GM23248 (cell line): Measurements from ENCODE around the gene PIH1D2. TPM values are rescaled to one million over a fixed set of nuclear protein-coding genes. Genes with fewer than 3 reads are reported as not detected.
A peak's percentile ranks its signal among the peaks of the same experiment; 100 is the strongest.

Source experiments
- DNase-seq: peaks from one replicate; pipeline ENCODE4 v3.0.0-alpha.2; 2015
- H2AFZ ChIP-seq: fragments of 200-600 bp; sonication (generic); 2 replicates; pipeline ENCODE4 v1.6.1; 2016; ENCODE audit warnings: antibody characterized with exemption
- H3F3A ChIP-seq: fragments of 200-600 bp; sonication (generic); 2 replicates; pipeline ENCODE4 v1.6.1; 2016; ENCODE audit warnings: mild to moderate bottlenecking, antibody characterized with exemption, mixed run types; ENCODE audit not compliant: insufficient read depth
- H3K27ac ChIP-seq: fragments of 200-600 bp; sonication (generic); 2 replicates; pipeline ENCODE4 v1.5.1; 2016; ENCODE audit warnings: mild to moderate bottlenecking
- H3K27me3 ChIP-seq: fragments of 200-600 bp; sonication (generic); replicated peaks from 2 replicates; pipeline ENCODE4 v1.6.1; 2016; ENCODE audit warnings: mild to moderate bottlenecking; ENCODE audit not compliant: insufficient read depth
- H3K36me3 ChIP-seq: fragments of 200-600 bp; sonication (generic); 2 replicates; pipeline ENCODE4 v1.6.1; 2016; ENCODE audit warnings: low read depth, mild to moderate bottlenecking
- H3K4me1 ChIP-seq: fragments of 200-600 bp; sonication (generic); 2 replicates; pipeline ENCODE4 v1.6.1; 2016; ENCODE audit warnings: mild to moderate bottlenecking; ENCODE audit not compliant: insufficient read depth
- H3K4me2 ChIP-seq: fragments of 200-600 bp; sonication (generic); one replicate; pipeline ENCODE4 v1.6.1; 2016; ENCODE audit warnings: mild to moderate bottlenecking; ENCODE audit not compliant: unreplicated experiment
- H3K4me3 ChIP-seq: fragments of 200-600 bp; sonication (generic); 2 replicates; pipeline ENCODE4 v1.5.1; 2016; ENCODE audit warnings: mild to moderate bottlenecking
- H3K79me2 ChIP-seq: fragments of 200-600 bp; sonication (generic); 2 replicates; pipeline ENCODE4 v1.6.1; 2016; ENCODE audit warnings: mild to moderate bottlenecking; ENCODE audit not compliant: insufficient read depth
- H3K9ac ChIP-seq: fragments of 200-600 bp; sonication (generic); 2 replicates; pipeline ENCODE4 v1.6.1; 2016; ENCODE audit warnings: mild to moderate bottlenecking
- H3K9me2 ChIP-seq: fragments of 200-600 bp; sonication (generic); 2 replicates; pipeline ENCODE4 v1.6.1; 2016; ENCODE audit warnings: mixed run types, mild to moderate bottlenecking, moderate library complexity; ENCODE audit not compliant: insufficient read depth
- H3K9me3 ChIP-seq: fragments of 200-600 bp; sonication (generic); one replicate; pipeline ENCODE4 v1.6.1; 2017; ENCODE audit warnings: low read depth
- H4K20me1 ChIP-seq: fragments of 200-600 bp; sonication (generic); 2 replicates; pipeline ENCODE4 v1.6.0; 2016; ENCODE audit not compliant: insufficient read depth
- EZH2 ChIP-seq: fragments of 200-600 bp; sonication (generic); IDR thresholded peaks from 2 replicates; pipeline ENCODE4 v1.6.1; 2018; ENCODE audit warnings: antibody characterized with exemption, mild to moderate bottlenecking; ENCODE audit not compliant: insufficient read depth, poor library complexity, severe bottlenecking
- EZH2phosphoT487 ChIP-seq: fragments of 200-600 bp; sonication (generic); IDR thresholded peaks from 2 replicates; pipeline ENCODE4 v1.6.1; 2018; ENCODE audit warnings: antibody characterized with exemption, moderate library complexity, mild to moderate bottlenecking, low read depth; ENCODE audit not compliant: insufficient read depth
- WGBS, 2 experiments: methylation state at CpG; one replicate each; pipeline ENCODE4 v1.1.6; 2015 to 2017; ENCODE audit warnings: low lambda C conversion rate in 2 of 2, low coverage in 1 of 2; ENCODE audit errors: missing lambda C conversion rate in 2 of 2; 5-methylcytosine and 5-hydroxymethylcytosine counted together
- in situ Hi-C: fragments of 300-500 bp; cut with MboI; formaldehyde crosslinking; loops from 2 replicates; pipeline ENCODE4 v1.15.0; 2020
- polyA plus RNA-seq: library from polyadenylated mRNA; unstranded; fragments of >200 nt; fragmentation: Nextera tagmentation; extraction: Ambion mirVana; gene quantifications from 2 replicates; pipeline ENCODE4 v1.2.1, GENCODE V29; 2016
- total RNA-seq: library from RNA; depleted of rRNA; stranded (reverse); fragments of >200 nt; shearing (Covaris generic); gene quantifications from 2 replicates; pipeline ENCODE4 v1.2.3, GENCODE V29; 2014; rRNA removed

PIH1D2 gene
- total RNA-seq (0.86 and 1.0 TPM in 2 replicates), polyA plus RNA-seq (2.2 and 2.3 TPM in 2 replicates)

- Histone ChIP-seq H3K9me2 (no peaks in the 10 kb centered on the region), H4K20me1 (no peaks in the 10 kb centered on the region), H2AFZ (peak within 1 kb of the TSS; percentile 94), H3K9me3 (no peaks in the 10 kb centered on the region), H3F3A (0 out of 2 replicates have a peak, but pooled peaks cover 12% of the 10 kb centered on the region), H3K27ac (peak within 1 kb of the TSS; percentile 93), H3K4me2 (peak within 1 kb of the TSS; percentile 94), H3K79me2 (peaks cover 49% of the 10 kb centered on the region), H3K36me3 (peaks cover 33% of the 10 kb centered on the region), H3K4me3 (peak within 1 kb of the TSS; percentile 98), H3K27me3 (no peaks in the 10 kb centered on the region), H3K9ac (peak within 1 kb of the TSS; percentile 97), H3K4me1 (peaks cover 16% of the 10 kb centered on the region; the same call in 1 of the 2 replicates)
- in situ Hi-C loops, result no loop called here
- 1% methylated on average over 42 to 43 of the region's 43 CpGs for WGBS, 2 experiments
- no peak for TF ChIP-seq EZH2
- no peak for TF ChIP-seq EZH2phosphoT487
- DNase-seq, result peak; percentile 90
Measured at GRCh38 chr11:112073941-112074811, at the start of gene PIH1D2, which contains the start of gene NKAPD1. PIH1D2 (minus strand) TSS chr11:112074017; CDS start chr11:112073174, 843 bp downstream. NKAPD1 (plus strand) TSS chr11:112074299; CDS start chr11:112075575, 1,276 bp downstream.

GRCh38 chr11:112123129-112123528 lies 49.3 kb upstream of the PIH1D2 start:
- Histone ChIP-seq H3K27ac (no peak overlapping the region), H4K20me1 (no peaks in the 10 kb centered on the region), H3K9me3 (no peaks in the 10 kb centered on the region), H3K9ac (no peak overlapping the region), H3K36me3 (no peaks in the 10 kb centered on the region), H3K4me1 (peaks cover 16% of the 10 kb centered on the region), H3K27me3 (no peaks in the 10 kb centered on the region), H3K4me3 (no peak overlapping the region), H3K79me2 (no peaks in the 10 kb centered on the region), H3K4me2 (no peak overlapping the region), H3F3A (peaks cover 21% of the 10 kb centered on the region), H3K9me2 (no peaks in the 10 kb centered on the region), H2AFZ (no peak overlapping the region)
- in situ Hi-C loops, result no loop called here
- WGBS, 2 experiments, result 79 to 85% methylated on average over 4 of the region's 4 CpGs
- TF ChIP-seq EZH2, result no peak
- TF ChIP-seq EZH2phosphoT487, result no peak
- no peak for DNase-seq

- H3K9me3 ChIP-seq, result no peaks in the 10 kb centered on the region
- no peaks in the 10 kb centered on the region for H4K20me1 ChIP-seq
- H3K4me1 ChIP-seq, result peaks cover 16% of the 10 kb centered on the region
- H3K9ac ChIP-seq, result no peak overlapping the region
- in situ Hi-C loops, result no loop called here
- TF ChIP-seq EZH2phosphoT487 (no peak), EZH2 (no peak)
- H3K27me3 ChIP-seq, result no peaks in the 10 kb centered on the region
- no peak overlapping the region for H3K27ac ChIP-seq
- H3K79me2 ChIP-seq, result no peaks in the 10 kb centered on the region
- peaks cover 21% of the 10 kb centered on the region for H3F3A ChIP-seq
- no peaks in the 10 kb centered on the region for H3K9me2 ChIP-seq
- H3K4me3 ChIP-seq, result no peak overlapping the region
- H2AFZ ChIP-seq, result no peak overlapping the region
- WGBS, 2 experiments, result 92 to 94% methylated on average over 5 of the region's 5 CpGs
- no peak for DNase-seq
- H3K36me3 ChIP-seq, result no peaks in the 10 kb centered on the region
- H3K4me2 ChIP-seq, result no peak overlapping the region
Measured at GRCh38 chr11:112121981-112122615, 48.3 kb upstream of the PIH1D2 start.

GRCh38 chr11:112118176-112118575 lies 44.4 kb upstream of the PIH1D2 start:
- no peaks in the 10 kb centered on the region for H3K79me2 ChIP-seq
- H3K4me3 ChIP-seq, result no peak overlapping the region
- no peaks in the 10 kb centered on the region for H4K20me1 ChIP-seq
- DNase-seq, result no peak
- TF ChIP-seq EZH2, result no peak
- no peak for TF ChIP-seq EZH2phosphoT487
- no peaks in the 10 kb centered on the region for H3K9me3 ChIP-seq
- WGBS, 2 experiments, result 93 to 100% methylated on average over 2 of the region's 2 CpGs
- no peak overlapping the region for H3K9ac ChIP-seq
- peaks cover 21% of the 10 kb centered on the region for H3F3A ChIP-seq
- peaks cover 19% of the 10 kb centered on the region for H3K4me1 ChIP-seq
- H3K4me2 ChIP-seq, result no peak overlapping the region
- H3K27me3 ChIP-seq, result no peaks in the 10 kb centered on the region
- in situ Hi-C loops, result no loop called here
- H3K36me3 ChIP-seq, result no peaks in the 10 kb centered on the region
- no peak overlapping the region for H3K27ac ChIP-seq
- H2AFZ ChIP-seq, result no peak overlapping the region
- no peaks in the 10 kb centered on the region for H3K9me2 ChIP-seq
